ENCODE measurements around the gene GALNT14.

- no peak for TF ChIP-seq POLR2A (IDR thresholded peaks at IDR 0.05)
- TF ChIP-seq CTCF (IDR thresholded peaks at IDR 0.05): no peak
Observed at GRCh38 chr2:30968660-30969397, 169.4 kb downstream of the GALNT14 start.

All from adrenal gland (tissue), 5 donors.